Endothelial cell of umbilical vein (primary cell): ENCODE results near the gene ETNK1. TPM values are rescaled to one million over a fixed set of nuclear protein-coding genes. Genes with fewer than 3 reads are reported as not detected.
"Not testable (repeated sequence)": the region's sequence is repeated elsewhere in the genome, so short reads cannot be mapped to it uniquely, and the experiment has no call there.

Source experiments
- BruUV-seq: library from RNA; stranded (reverse); fragments of 400-500 nt; replicated peaks from 2 replicates; lab custom pipeline; 2021; lab: Mats Ljungman, UMichigan
- CTCF ChIA-PET: fragments of 300-600, 350-600 bp; sonication (Branson Sonifier 250); formaldehyde crosslinking; loops from one replicate; lab custom pipeline; 2021; ENCODE audit warnings: antibody characterized with exemption, inconsistent platforms; lab: Charles Lee
- POLR2A ChIA-PET: fragments of 300-600, 350-600 bp; sonication (Branson Sonifier 250); formaldehyde crosslinking; loops from one replicate; lab custom pipeline; 2021; ENCODE audit warnings: antibody characterized with exemption, inconsistent platforms; lab: Charles Lee
- DNase-seq: peaks from one replicate; pipeline ENCODE4 v3.0.0-alpha.2; 2011; ENCODE audit warnings: low read depth, low spot score
- FAIRE-seq: peaks from 2 replicates; lab custom pipeline; 2011; peaks lifted over from hg19 to GRCh38; lab: Jason Lieb, UNC
- H2AFZ ChIP-seq: 2 replicates; pipeline ENCODE4 v1.6.0; 2012; ENCODE audit warnings: low read depth, low read length, control low read depth, inconsistent platforms
- H3K27ac ChIP-seq: 2 replicates; pipeline ENCODE4 v1.5.1; 2011; ENCODE audit warnings: low read depth, mild to moderate bottlenecking, control low read depth, low read length, moderate library complexity; ENCODE audit not compliant: insufficient read depth
- H3K27me3 ChIP-seq, 2 experiments: 2 replicates each; pipeline versions ENCODE4 v1.6.0 to v1.6.1; 2011; ENCODE audit warnings: low read length in 2 of 2, mixed read lengths in 1 of 2; ENCODE audit not compliant: control insufficient read depth in 2 of 2, insufficient read depth in 2 of 2
- H3K36me3 ChIP-seq, 2 experiments: 2 replicates in 1 of 2; 3 replicates in 1 of 2; pipeline ENCODE4 v1.5.1; 2011; ENCODE audit warnings: low read length in 2 of 2, mild to moderate bottlenecking in 1 of 2, moderate library complexity in 1 of 2; ENCODE audit not compliant: control insufficient read depth in 2 of 2, insufficient read depth in 2 of 2; ENCODE audit errors: extremely low read depth in 1 of 2
- H3K4me1 ChIP-seq: 3 replicates; pipeline ENCODE4 v1.5.1; 2011; ENCODE audit warnings: mild to moderate bottlenecking, low read length; ENCODE audit not compliant: control insufficient read depth, insufficient read depth; ENCODE audit errors: extremely low read depth
- H3K4me2 ChIP-seq: 2 replicates; pipeline ENCODE4 v1.6.1; 2011; ENCODE audit warnings: low read length, control low read depth, mixed read lengths; ENCODE audit not compliant: insufficient read depth
- H3K4me3 ChIP-seq, 3 experiments: fragments of 200-600 bp in 1 of 3; sonication (generic), shearing (Covaris generic) in 1 of 3; replicated peaks in 1 of 3; 2 replicates each; pipeline ENCODE4 v1.5.1; 2011 to 2016; ENCODE audit warnings: control low read depth in 3 of 3, low read length in 3 of 3, mild to moderate bottlenecking in 2 of 3, inconsistent platforms in 1 of 3, low read depth in 1 of 3, moderate library complexity in 1 of 3; ENCODE audit not compliant: insufficient read depth in 1 of 3
- H3K79me2 ChIP-seq: 2 replicates; pipeline ENCODE4 v1.6.0; 2012; ENCODE audit warnings: low read length, inconsistent platforms; ENCODE audit not compliant: control insufficient read depth, insufficient read depth
- H3K9ac ChIP-seq: replicated peaks from 2 replicates; pipeline ENCODE3; 2011; ENCODE audit warnings: low read length, control low read depth; ENCODE audit not compliant: insufficient read depth; ENCODE audit errors: extremely low read depth
- H3K9me1 ChIP-seq: replicated peaks from 3 replicates; pipeline ENCODE4 v1.6.0; 2011; ENCODE audit warnings: mild to moderate bottlenecking, low read length; ENCODE audit not compliant: control insufficient read depth, insufficient read depth; ENCODE audit errors: extremely low read depth
- H3K9me3 ChIP-seq: replicated peaks from 2 replicates; pipeline ENCODE4 v1.5.1; 2012; ENCODE audit warnings: low read length, inconsistent platforms; ENCODE audit not compliant: control insufficient read depth, insufficient read depth
- H4K20me1 ChIP-seq: replicated peaks from 2 replicates; pipeline ENCODE3; 2011; ENCODE audit warnings: mild to moderate bottlenecking, low read length; ENCODE audit not compliant: control insufficient read depth, insufficient read depth; ENCODE audit errors: extremely low read depth
- EZH2 ChIP-seq: IDR thresholded peaks from 2 replicates; pipeline ENCODE4 v1.6.1; 2012; ENCODE audit warnings: borderline replicate concordance, low read depth, mild to moderate bottlenecking, moderate library complexity, low read length, inconsistent platforms; ENCODE audit not compliant: severe bottlenecking
- GATA2 ChIP-seq: IDR thresholded peaks from 2 replicates; pipeline ENCODE4 v1.7.0; 2011; ENCODE audit warnings: low read depth, mild to moderate bottlenecking, moderate library complexity, mixed read lengths, low read length; ENCODE audit not compliant: insufficient read length, insufficient read depth
- POLR2AphosphoS5 ChIP-seq: IDR thresholded peaks from 2 replicates; pipeline ENCODE4 v1.6.1; 2012; ENCODE audit warnings: low read depth, mild to moderate bottlenecking, control low read depth, low read length, moderate library complexity; ENCODE audit not compliant: insufficient read depth
- dilution Hi-C: fragments of 300-500 bp; cut with MboI; formaldehyde crosslinking; loops from one replicate; pipeline ENCODE4 v1.15.0; 2019; ENCODE audit warnings: low sequenced_read_pairs; ENCODE audit not compliant: extremely low pct_ligation_motif_present
- intact Hi-C: fragments of 100-400 bp; cut with micrococcal nuclease; formaldehyde crosslinking; loops from one replicate; pipeline ENCODE4 v1.10.0; 2022
- polyA plus RNA-seq, 4 experiments: library from polyadenylated mRNA; depleted of rRNA in 3 of 4; stranded (reverse) in 3 of 4; unstranded in 1 of 4; fragments of >200 nt; gene quantifications; 2 replicates each; pipeline versions ENCODE4 v1.2.1 to v1.2.3, GENCODE V29; 2011 to 2012; ENCODE audit warnings: missing spikeins in 1 of 4
- total RNA-seq: library from RNA; stranded (reverse); gene quantifications from 2 replicates; pipeline ENCODE4 v1.2.3, GENCODE V29; 2021

Gene ETNK1
- total and polyA plus RNA-seq, 2 donors (not counting 3 experiments of a cell fraction or from before 2014, with no cell fraction given) = 11.4 to 68.4 TPM

- DNase-seq, H3K36me3 ChIP-seq, H3K9me3 ChIP-seq, H2AFZ ChIP-seq, H3K27me3 ChIP-seq, H3K27ac ChIP-seq, H4K20me1 ChIP-seq, H3K9me1 ChIP-seq, FAIRE-seq, H3K79me2 ChIP-seq, H3K9ac ChIP-seq, H3K4me1 ChIP-seq, intact Hi-C loops, POLR2A ChIA-PET, H3K4me2 ChIP-seq, dilution Hi-C loops, H3K4me3 ChIP-seq, BruUV-seq: not testable (repeated sequence)
- CTCF ChIA-PET = interaction anchor here (2.0 kb wide), 1 partner anchor 15 kb away, joined by 11 read pairs; no protein-coding TSS in a partner anchor
Measured at GRCh38 chr12:22699705-22700104, 74.7 kb downstream of the ETNK1 start.

- DNase-seq = peak; percentile 53
- Histone ChIP-seq H3K4me2 (no peak overlapping the region), H3K36me3 (no peaks in the 10 kb centered on the region), H3K4me3 (no peak overlapping the region), H3K79me2 (no peaks in the 10 kb centered on the region), H3K27ac (no peak overlapping the region), H3K9ac (no peak overlapping the region), H4K20me1 (no peaks in the 10 kb centered on the region), H2AFZ (no peak overlapping the region), H3K9me3 (no peaks in the 10 kb centered on the region), H3K27me3 (peaks cover 0 to under 1% of the 10 kb centered on the region in 2 experiments), H3K4me1 (no peaks in the 10 kb centered on the region), H3K9me1 (no peaks in the 10 kb centered on the region)
- ChIA-PET CTCF (interaction anchor here (2.0 kb wide), 1 partner anchor 15 kb away, joined by 11 read pairs; no protein-coding TSS in a partner anchor), POLR2A (no interaction called here)
- FAIRE-seq = no peak
- intact Hi-C loops = no loop called here
- BruUV-seq = no TSS peak
- TF ChIP-seq EZH2 (no peak), GATA2 (peak; percentile 41), POLR2AphosphoS5 (no peak)
- dilution Hi-C loops = no loop called here
Measured at GRCh38 chr12:22700106-22700505, 75.1 kb downstream of the ETNK1 start.

GRCh38 chr12:22701216-22701809, 76.3 kb downstream of the ETNK1 start:
- FAIRE-seq, H3K4me2 ChIP-seq, H3K9me1 ChIP-seq, H3K79me2 ChIP-seq, H3K36me3 ChIP-seq, intact Hi-C loops, H3K27ac ChIP-seq, H3K9ac ChIP-seq, H3K27me3 ChIP-seq, CTCF ChIA-PET, H2AFZ ChIP-seq, DNase-seq, POLR2A ChIA-PET, H3K9me3 ChIP-seq, BruUV-seq, H3K4me3 ChIP-seq, H3K4me1 ChIP-seq, H4K20me1 ChIP-seq, dilution Hi-C loops: not testable (repeated sequence)
